ENCODE measurements around the gene FBP2.

DNA sequence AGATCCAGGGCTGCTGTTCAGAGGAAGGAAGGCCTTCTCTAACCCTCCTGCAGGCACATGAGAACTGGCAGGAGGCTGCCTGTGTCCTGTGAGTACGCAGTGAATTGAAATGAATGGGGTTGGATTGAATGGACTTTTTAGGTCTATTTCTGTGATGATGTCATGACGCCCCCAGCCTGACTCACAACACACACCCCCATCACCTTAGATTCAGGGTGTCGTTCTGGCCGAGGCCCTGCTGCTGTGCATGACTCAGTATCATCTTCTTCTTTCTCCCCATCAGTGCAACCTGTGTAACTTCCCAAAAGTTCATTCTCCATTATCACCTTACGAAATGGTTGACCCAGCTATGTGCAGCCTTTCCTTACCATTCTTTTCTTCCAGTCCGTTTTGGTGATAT lies 33.4 kb downstream of the FBP2 start:
- TF ChIP-seq, protein P1, sequence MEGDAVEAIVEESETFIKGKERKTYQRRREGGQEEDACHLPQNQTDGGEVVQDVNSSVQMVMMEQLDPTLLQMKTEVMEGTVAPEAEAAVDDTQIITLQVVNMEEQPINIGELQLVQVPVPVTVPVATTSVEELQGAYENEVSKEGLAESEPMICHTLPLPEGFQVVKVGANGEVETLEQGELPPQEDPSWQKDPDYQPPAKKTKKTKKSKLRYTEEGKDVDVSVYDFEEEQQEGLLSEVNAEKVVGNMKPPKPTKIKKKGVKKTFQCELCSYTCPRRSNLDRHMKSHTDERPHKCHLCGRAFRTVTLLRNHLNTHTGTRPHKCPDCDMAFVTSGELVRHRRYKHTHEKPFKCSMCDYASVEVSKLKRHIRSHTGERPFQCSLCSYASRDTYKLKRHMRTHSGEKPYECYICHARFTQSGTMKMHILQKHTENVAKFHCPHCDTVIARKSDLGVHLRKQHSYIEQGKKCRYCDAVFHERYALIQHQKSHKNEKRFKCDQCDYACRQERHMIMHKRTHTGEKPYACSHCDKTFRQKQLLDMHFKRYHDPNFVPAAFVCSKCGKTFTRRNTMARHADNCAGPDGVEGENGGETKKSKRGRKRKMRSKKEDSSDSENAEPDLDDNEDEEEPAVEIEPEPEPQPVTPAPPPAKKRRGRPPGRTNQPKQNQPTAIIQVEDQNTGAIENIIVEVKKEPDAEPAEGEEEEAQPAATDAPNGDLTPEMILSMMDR (IDR thresholded peaks at IDR 0.05), result no peak
- TF ChIP-seq EZH2 (IDR thresholded peaks at IDR 0.05; ENCODE audit: borderline replicate concordance, insufficient read depth, low read depth, low read length, poor library complexity, severe bottlenecking), result no peak

All from B cell (primary cell).